HT-29 (cell line): ENCODE results near the gene TRIML2. TPM values are rescaled to one million over a fixed set of nuclear protein-coding genes. Genes with fewer than 3 reads are reported as not detected.

ENCODE experiments used
- DNase-seq: peaks from one replicate; pipeline ENCODE4 v3.0.0-alpha.2; 2015; ENCODE audit warnings: low spot score
- total RNA-seq: library from RNA; depleted of rRNA; stranded (reverse); fragments of >200 nt; shearing (Covaris generic); gene quantifications from 2 replicates; pipeline ENCODE4 v1.2.3, GENCODE V29; 2014; rRNA removed

The TRIML2 gene, protein sequence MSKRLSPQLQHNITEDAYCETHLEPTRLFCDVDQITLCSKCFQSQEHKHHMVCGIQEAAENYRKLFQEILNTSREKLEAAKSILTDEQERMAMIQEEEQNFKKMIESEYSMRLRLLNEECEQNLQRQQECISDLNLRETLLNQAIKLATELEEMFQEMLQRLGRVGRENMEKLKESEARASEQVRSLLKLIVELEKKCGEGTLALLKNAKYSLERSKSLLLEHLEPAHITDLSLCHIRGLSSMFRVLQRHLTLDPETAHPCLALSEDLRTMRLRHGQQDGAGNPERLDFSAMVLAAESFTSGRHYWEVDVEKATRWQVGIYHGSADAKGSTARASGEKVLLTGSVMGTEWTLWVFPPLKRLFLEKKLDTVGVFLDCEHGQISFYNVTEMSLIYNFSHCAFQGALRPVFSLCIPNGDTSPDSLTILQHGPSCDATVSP
- not detected in 2 replicates for total RNA-seq

DNA sequence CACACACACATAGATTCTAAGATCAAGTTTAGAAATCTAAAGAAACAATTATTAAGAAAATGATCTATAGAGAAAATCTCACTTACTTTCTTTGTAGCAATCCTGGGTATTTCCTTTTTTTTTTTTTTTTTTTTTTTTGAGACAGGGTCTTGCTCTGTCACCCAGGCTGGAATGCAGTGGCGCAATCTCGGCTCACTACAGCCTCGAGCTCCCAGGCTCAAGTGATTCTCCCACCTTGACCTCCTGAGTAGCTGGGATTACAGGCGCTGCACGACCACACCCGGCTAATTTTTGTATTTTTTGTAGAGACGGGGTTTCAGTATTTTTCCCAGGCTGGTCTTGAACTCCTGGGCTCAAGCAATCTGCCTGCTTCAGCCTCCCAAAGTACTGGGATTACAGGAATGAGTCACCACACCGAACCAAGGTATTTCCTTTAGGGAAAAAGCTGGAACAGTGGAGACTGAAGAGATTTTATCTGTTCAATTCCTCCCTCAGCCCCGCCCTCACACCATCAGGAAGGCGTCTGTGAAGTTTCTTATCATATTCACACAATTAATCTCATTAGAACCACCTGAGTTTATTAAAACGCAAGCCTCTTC is at the start of gene TRIML2:
TSS of gene TRIML2 (minus strand) at position 447 of the 599 bp plus-strand sequence. CDS start 4,235 bp downstream, outside the sequence.
- no peak for DNase-seq

DNA sequence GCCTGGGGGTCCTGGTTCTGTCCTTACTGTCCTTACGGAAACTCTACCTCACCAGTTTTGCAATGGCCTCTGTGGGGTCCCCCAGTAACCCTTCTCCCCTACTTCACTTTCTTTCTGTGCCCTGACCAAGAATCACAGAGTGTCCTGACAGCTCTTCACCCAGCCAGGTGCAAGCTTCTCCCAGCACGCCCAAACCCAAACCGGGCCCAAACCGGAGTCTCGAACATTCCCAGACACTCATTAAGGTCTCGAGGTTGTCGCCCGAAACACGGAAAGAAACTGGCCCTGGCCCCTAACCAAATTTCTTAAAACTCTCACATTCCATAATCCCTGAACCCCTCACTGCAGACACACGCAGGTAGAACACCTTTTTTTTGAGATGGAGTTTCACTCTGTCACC is 48.9 kb upstream of the TRIML2 start:
- no peak for DNase-seq

DNA sequence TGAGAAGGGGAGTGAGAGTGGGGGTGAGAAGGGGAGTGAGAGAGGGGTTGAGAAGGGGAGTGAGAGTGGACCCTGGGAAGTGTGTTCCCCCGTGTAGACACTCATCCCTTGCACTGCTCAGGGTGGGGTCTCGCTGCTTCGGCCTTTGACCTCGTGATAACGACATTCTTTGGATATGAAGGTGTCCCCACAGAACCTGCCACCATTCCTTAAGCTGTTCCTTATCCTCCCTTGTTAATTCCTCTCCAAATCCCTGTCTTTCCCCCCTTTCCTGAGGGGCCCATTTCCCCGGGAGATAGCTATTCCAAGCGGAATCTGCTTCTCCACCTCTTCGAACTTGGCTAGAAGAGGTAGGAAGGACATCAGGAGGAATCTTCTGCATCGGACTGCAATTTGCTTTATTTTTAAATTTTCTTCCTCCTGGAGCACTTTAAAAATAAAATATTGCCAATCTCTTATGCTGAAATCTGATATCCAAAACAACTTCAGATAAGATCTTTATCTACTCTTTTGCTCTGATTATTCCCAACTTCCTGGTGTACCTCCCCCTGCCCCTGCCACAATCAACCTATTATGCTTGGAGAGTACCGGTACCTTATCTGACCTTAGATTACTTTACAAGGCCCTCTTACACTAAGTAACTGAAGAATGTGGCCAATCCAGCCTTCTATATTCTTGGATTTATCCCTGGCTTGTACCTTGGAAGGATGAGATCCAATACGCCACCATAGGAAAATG is 45.4 kb upstream of the TRIML2 start:
- DNase-seq = no peak

DNA sequence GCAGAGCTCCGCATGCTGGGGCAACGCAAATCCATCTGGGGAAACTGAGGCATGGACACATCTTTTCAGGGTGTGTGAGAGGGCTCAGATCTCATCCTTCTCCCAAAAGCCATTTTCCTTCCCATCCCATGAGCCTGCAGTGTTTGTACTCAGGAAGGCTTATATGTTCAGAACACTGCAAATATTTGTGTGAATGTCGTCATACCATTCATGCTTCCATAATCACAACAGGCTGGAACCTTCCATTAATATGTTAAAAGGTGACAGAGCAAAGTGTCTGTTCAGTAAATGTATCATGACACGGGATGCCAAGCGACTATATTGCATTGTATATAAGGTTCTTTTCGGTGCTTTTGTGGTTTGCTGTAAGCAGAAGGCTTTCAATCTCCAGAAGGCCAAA is 38.4 kb upstream of the TRIML2 start:
- no peak for DNase-seq

DNA sequence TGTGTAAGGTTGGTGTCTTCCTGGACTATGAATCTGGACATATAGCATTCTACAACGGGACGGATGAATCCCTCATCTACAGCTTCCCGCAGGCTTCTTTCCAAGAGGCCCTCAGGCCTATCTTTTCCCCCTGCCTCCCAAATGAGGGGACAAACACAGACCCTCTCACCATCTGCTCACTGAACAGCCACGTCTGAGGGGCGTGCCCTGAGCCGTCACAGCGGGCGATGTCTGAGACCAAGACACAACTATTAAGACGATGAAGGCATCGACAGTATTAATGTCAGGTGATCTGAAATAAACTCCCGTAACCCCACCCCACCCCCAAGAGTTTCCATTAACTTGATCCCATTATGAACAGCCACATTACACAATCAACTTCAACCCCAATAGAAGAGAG is 37.8 kb upstream of the TRIML2 start:
- DNase-seq = no peak

DNA sequence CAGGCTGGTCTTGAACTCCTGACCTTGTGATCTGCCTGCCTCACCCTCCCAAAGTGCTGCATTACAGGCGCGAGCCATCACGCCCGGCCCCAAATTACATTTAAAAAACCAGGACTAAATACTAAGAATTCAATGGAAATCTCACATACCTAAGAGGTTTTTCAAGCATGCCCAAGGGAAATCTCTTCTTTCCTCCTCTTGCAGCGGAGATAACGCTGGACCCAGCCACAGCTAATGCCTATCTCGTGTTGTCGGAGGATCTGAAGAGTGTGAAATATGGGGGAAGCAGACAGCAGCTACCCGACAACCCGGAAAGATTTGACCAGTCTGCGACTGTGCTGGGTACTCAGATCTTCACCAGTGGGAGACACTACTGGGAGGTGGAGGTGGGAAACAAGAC is 37.2 kb upstream of the TRIML2 start:
- DNase-seq = no peak

DNA sequence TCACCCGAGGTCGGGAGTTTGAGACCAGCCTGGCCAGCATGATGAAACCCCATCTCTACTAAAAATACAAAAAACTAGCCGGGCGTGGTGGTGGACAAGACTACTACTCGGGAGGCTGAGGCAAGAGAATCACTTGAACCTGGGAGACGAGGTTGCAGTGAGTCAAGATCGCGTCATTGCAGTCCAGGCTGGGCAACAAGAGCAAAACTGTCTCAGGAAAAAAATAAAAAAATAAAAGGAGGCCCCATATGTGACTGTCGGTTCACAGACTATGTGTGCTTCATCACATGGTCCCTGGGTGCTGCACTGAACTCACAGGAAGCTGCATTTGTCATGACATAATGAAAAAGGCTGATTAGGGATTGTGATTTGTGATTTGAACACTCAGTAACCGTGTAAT is 36.2 kb upstream of the TRIML2 start:
- no peak for DNase-seq

DNA sequence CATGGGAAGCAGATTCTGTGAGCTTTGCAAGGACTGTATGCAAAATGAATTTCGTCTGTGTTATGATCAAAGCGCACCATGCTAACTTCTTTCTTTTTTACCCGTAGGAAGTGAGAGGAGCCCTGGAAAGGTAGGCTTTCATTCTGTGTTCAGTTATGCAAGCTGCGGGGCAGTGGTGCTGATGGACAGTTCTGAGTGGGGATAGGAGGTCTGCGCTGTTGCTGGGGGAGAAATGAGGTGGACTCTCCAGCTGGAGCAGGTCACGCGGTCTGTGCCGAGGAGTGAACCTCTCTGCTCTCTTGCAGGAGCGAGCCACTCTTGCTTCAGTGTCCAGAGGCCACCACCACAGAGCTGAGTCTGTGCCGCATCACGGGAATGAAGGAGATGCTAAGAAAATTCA is 34.3 kb upstream of the TRIML2 start:
- DNase-seq = no peak

DNA sequence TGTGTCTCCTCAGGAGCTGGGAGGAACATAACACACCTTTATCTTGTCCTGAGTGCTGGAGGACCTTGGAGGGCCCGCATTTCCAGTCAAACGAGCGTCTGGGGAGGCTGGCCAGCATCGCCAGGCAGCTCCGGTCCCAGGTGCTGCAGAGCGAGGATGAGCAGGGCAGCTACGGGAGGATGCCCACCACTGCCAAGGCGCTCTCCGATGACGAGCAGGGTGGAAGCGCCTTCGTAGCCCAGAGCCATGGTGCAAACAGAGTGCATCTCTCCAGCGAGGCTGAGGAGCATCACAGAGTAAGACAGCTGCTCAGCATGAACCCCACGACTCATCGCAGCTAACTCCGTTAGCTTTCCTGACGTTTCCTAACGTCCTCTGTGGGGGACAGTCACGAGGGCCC is 30.3 kb upstream of the TRIML2 start:
- no peak for DNase-seq

DNA sequence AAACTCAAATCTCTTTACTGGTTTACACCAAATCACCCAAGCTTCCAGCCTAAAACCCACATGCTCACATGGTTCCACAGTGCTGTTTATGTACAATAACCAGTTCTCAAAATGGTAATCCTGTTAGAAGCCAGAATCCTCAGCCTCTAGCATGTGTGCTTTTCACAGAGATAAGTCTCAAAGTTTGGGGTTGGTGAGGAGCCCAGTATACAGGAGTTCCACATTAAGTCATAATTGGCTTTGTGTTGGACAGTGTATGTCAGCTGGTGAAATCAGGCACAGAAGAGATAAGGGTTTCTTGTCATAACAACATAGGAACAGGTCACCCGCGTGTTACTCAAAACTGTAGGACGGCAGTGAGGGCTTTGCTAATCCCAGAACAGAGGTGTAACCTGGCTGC is 29.7 kb upstream of the TRIML2 start, which contains the start of gene TRIML1:
TSS of gene TRIML1 (plus strand) at position 301 of the 400 bp plus-strand sequence. CDS start 118 bp downstream, outside the sequence.
- no peak for DNase-seq

DNA sequence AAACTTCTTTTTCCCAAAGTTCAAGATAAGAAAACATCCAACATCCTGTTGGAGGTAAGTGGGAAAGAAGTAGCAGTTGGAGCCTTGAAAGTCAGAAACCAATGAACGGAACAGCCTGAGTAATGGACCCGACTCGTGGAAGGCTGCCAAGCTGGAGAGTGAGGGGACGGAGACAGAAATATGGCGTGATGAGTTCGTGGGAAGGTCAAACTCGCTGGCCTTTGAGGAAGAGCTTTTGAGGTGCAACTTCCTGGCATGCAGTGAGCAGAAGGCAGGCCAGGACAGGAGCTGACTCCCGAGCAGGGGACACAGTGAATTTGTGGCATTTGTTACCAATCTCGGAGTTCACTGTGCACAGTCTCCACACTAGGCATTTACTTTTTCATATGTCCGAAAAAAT is 28.8 kb upstream of the TRIML2 start:
- DNase-seq = no peak

DNA sequence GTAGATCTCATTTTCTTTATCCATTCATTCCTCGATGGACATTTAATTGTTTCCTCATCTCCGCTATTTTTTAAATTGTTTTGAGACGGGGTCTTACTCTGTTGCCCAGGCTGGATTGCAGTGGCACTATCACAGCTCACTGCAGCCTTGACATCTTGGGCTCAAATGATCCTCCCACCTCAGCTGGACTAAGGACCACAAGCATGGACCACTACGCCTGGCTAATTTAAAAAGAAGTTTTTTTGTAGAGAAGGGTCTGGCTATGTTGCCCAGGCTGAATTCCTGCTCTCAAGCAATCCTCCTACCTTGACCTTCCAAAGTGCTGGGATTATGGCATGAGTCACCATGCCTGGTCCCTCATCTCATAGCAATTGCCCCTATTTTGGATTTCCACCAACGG is 22.8 kb upstream of the TRIML2 start:
- no peak for DNase-seq

DNA sequence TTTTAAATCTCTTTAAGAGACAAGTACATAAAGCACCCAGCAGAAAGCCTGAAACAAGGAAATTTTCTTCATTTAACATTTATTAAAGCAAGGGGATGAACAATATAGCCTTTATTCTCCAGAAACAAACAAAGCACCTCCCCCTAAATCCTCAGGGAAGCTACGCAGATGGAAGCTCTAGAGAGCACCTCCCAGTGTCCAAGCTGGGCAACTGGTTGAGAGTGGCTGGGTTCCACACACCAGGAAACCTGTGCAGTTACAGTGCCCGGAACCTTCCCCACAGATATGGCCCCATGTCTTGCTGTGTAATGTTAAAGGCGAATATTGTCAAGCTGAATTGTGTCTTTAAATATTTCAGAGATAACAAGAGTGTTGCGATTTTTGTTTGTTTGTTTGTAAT is 21.0 kb upstream of the TRIML2 start:
- DNase-seq = no peak

DNA sequence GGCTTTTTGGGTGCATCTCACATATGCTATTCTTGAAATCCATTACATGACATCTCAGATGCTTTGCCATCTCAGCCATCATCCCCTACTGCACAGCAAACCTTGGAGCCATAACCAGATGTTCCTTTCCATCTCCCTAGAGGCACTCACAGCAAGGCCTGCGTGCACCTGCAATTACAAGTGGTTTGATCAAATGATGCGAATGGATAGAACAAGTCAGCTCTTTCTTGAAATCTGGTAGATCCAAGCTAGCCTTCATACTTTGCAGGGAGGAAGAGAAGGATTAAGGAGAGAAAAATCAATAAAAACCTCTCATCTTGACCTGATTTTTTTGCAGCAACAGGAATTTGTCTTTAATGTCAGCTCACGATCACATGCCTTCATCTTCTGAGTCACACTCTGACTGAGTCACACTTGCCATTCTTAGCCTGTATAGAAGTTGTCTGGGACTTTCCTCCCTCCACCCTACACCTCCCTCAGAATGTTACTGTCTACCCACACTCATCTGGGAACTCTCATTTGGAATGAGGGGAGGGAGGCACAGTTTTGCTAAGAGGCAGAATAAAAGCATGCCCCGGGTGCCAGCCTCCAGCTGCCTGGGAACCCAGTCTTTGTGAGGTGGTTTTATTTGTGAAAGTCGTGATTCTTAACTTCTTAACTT is 17.9 kb upstream of the TRIML2 start:
- DNase-seq = no peak

DNA sequence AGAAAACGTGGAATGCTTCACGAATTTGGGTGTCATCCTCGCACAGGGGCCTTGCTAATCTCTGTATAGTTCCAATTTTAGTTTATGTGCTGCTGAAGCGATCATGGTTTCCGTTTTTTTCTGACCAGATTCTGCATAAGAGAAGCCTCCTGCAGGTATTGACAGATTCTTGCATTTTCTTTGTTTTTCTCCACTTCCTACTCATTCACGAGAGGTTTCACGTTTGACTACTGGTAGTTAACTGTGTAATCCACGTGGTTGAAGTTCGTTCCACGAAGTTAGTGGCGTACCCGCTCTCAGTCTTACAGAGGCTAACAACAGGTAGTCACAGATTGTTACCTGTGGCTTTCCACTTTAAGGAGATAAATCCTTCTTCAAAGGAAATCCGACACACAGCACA is 12.1 kb upstream of the TRIML2 start:
- DNase-seq = no peak

DNA sequence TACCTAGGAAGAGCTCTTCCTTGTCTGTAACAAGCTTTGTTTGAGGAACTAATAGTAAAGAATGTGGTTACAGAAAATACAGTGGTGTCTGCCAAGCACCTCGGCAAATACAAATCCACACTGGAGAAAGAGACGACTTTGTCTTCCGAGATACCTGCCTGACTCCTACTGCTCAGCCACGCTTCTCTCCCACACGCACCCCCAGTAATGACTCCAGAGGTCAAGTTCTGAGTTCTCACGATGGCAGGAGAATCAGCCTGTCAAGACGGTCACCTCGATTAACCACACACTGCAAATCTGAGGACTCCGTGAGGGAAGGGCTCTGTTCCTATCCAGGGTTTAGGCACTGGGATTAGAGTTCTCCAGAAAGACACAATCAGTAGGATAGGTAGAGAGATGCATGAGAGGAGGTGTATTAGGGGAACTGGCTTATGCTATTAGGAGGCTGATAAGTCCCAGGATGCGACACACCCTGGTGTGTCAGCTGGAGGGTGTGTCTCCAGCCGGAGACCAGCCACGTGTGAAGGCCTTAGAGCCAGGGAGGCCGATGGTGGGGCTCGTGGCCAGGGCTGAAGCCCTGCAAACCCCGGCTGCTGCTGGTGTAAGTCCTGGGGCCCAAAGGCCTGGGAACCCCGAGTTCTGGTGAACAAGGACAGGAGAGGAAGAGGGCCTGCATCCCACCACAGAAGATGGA is 8.4 kb upstream of the TRIML2 start:
- DNase-seq = no peak

DNA sequence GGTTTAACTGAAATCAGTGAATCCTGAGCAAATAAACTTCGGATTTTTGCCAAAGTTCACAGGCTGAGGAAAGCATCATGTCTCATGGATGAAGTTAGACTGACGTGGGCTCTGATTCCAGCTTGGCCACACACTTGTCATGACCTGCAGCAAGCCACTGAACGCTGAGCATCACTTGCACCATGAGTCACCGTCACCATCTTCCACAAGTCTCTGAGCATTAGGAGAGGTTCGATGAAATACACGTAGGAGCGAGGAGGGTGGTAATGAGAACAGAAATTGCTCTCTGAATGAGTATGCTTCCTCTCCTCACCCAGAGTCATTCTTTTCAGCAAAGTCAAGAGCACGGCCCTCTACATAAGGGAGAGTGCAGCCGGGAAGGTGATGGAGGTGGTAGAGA is 3.8 kb upstream of the TRIML2 start:
- no peak for DNase-seq

DNA sequence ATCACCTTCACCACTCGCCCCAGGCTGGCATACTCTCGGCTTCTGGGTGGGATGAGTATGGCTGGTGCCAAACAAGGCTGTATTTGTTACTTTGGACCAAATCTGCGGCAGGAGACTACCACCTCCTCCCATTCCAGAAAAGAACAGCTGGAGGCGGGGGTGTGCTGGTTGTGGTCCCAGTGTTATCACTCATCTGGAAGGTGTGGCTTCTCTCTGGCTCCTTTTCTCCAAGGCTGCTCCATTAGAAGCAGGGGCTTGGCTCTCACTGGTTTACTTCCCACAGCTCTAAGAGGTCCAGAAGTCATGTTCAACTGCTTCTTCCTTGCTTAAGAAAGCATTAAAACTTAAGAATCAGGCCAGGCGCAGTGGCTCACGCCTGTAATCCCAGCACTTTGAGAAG is 2.6 kb upstream of the TRIML2 start:
- DNase-seq = no peak

DNA sequence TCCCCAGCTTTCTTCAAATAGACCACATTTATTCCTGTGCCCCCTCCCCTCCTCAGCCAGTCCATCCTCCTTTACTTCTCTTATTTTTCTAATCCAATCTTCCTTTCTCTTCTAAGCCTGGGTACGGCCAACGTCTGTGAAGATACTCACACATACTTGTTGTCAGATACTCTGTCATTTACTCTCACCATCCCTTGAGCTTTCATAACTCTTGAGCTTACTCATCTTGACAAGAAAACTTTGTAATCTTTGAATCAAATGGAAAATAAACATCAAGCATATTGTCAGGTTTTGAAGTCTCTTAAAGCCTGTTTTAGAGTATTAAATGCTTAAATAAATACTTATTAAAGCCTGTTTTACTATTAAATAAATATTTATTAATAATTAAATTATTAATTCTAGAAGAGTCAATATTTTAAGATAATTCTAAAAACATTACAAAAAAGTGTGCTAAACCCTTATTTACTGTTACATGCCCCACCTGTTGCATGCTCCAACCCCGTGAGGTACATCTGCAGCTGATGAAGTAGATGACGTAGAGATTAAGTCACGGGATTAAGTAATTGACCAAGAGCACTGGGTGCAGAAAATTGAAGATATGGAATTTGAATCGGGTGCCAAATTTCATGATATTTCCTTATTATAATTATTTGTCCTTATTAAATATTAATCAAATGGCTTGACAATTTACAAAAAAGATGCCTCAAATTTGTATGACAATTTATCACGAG is 1.5 kb upstream of the TRIML2 start:
- DNase-seq = no peak

DNA sequence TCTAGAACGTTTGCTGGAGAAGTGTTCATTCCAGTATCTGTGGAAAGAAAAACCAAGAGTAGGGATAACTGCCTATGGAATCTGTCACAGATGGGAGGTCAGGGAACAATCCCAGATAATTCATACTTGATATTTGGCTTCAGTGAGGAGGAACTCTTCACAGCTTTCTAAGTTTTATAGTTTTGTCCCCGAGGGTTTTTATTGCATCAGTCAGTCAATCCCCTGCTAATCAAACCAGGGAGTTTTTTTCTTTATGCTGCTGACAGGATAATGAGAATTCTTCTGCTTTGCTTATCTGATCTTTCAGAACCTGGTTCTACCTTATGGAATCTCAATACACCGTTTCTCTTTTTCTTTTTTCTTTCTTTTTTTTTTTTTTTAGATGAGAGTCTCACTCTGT is 633 bp upstream of the TRIML2 start:
- no peak for DNase-seq
